ENCODE results near the gene E2F6. TPM values are rescaled to one million over a fixed set of nuclear protein-coding genes. Genes with fewer than 3 reads are reported as not detected.
"Not testable (repeated sequence)": the region's sequence is repeated elsewhere in the genome, so short reads cannot be mapped to it uniquely, and the experiment has no call there.

The E2F6 gene
- total RNA-seq, 1 donor from 2014 or later: 12.2 TPM

DNA sequence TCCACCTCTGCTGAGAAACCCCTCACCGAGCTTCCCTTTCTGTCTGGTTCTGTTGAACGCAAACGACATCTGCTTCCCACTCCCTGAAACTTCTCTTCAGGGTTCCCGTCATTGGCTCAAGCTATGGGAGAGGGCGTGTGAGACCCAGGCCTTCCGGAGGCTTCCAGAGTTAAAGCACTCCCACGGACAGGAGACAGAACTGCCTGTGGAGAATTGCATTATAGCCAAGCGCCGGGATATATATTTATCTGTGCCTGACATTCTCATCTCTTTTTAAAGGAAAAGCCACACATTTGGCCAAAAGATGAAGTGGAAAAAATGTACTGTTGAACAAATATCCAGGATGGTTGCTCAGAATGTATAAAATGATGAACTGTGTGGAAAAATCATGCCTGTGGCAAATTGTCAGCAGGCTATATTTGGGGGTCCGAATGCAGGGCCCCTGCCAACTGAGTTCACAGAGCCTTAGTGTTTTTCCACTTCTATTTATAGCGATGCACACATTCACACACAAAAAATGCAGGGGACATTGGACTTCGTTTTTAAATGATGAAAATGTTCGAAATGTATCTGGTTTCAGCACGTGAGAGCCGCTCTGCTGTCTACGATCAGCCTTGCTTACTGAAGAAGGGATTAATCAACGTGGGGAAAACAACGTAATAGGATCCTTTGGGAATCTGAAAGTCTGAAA lies 59.5 kb downstream of the E2F6 start:
- intact Hi-C loops (cut with DNase I): no loop called here

DNA sequence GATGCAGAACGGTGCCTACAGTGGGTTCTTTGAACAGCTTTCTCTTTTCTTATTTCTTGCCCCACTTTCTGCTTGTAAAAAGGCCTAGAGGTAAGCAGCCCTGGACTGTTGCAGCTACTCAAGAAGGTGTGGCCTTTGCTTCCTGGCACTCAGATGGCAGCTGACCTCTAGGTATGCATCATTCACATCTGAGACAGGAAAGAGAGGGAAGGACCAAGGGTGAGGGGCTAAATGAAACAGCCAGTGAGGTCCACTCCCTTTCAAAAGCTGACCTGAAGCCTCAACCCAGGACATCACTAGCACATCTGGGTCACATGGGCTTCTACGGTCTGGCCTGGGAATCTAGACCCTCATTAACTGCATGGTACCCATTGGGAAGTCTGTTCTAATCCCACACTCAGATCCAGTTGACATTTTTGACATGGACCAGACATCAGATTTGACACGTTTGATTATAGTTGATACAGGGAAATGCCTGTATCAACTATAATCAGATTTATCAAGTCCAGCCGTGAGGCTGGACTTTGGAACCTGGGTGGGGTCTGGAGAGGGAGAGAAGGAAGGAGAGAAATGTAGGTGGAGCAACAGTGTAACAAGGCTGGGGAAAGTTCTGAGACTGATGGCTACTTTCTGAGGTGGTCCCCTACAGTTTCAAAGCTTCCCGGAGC lies 60.2 kb downstream of the E2F6 start:
- ATAC-seq (ENCODE audit: poor library complexity): no peak
- no peak for DNase-seq
- intact Hi-C loops (cut with DNase I): no loop called here

More for the DNA sequence above, 59.5 kb downstream of the E2F6 start:
- ATAC-seq (ENCODE audit: poor library complexity) (no peak), DNase-seq (no peak)

GRCh38 chr2:11405074-11405406 lies 60.9 kb downstream of the E2F6 start:
- intact Hi-C loops (cut with DNase I); ATAC-seq (ENCODE audit: poor library complexity); DNase-seq: not testable (repeated sequence)

DNA sequence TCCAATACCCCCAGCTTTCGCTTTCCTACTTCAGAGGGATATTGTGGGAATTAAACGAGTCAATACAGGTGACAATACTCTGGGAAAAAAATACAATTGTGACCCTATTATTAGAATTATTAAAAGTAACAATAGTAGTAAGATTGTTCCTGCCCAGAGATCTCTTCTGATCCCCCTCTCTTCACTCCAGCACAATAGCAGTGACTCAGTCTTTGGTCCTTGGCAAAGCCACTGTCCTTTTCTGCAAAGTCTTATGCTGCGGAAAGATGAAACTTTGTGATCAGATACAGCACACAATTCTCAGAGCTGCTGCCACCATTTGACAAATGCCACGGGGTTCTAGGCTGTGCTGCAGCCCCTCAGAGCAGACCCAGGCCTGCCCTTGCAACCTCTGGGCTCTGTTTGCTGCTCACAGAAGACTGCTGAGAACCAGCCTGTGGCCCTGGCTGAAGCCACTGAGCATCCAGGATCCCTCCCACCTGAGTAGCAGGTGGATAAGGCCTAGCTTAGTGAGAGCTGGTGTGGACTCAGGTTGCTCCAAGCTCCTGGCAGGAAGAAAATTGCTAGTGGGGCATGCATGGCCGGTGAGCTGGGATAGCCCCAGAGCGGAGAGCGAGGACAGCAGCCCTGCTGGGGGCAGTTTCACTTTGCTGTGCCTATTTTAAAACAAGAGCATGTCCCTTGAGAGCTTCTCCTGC lies 61.4 kb downstream of the E2F6 start:
- DNase-seq: no peak
- no peak for ATAC-seq (ENCODE audit: poor library complexity)
- intact Hi-C loops (cut with DNase I): no loop called here

DNA sequence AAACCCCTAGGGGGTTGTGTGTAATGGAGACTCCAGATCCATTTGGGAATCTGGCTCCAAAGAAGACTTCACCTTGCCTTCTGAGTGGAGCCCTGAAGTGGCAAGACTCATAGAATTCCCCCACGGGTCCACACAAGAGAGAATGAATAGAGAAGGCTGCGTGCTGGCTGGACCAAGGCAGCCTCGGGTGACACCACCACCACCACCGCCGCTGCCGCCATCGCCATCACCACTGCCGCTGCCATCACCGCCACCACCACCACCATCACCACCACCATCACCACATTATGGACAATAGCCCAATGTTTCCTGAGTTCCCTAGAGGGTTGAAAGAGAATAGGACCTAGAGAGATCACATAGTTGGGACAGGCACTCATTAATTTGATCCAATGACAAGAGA lies 63.5 kb downstream of the E2F6 start:
- intact Hi-C loops (cut with DNase I): no loop called here
- ATAC-seq (ENCODE audit: poor library complexity): no peak
- DNase-seq: no peak

- DNase-seq (no peak), ATAC-seq (ENCODE audit: poor library complexity) (no peak)
- intact Hi-C loops (cut with DNase I): no loop called here
Observed at GRCh38 chr2:11399438-11399762, 66.6 kb downstream of the E2F6 start.

DNA sequence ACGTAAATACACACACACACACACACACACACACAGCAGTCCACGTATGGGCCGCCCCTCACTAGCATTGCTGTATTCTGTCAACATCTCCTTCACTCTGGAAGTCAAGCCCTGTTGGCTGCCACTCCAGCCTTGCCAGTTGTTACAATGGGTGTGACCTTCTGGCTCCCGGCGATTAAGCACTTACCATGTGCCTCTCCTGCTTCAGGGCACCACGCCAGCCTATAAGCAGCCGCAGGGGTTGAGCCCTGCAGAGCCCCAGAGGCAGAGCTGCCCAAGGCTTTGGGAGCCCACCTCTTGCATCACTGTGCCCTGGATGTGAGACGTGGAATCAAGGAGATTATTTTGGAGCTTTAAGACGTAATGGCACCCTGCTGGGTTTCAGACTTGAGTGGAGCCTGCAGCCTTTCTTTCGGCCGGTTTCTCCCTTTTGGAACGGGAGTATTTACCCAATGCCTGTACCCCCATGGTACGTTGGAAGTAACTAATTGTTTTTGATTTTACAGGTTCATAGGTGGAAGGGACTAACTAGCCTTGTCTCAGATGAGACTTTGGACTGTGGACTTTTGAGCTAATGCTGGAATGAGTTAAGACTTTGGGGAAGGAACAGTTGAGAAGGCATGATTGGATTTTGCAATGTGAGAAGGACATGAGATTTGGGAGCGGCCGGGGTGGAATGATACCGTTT lies 67.1 kb downstream of the E2F6 start:
- intact Hi-C loops (cut with DNase I): no loop called here
- ATAC-seq (ENCODE audit: poor library complexity): peak; percentile 78
- DNase-seq: peak; percentile 72

GRCh38 chr2:11397513-11397912 lies 68.4 kb downstream of the E2F6 start:
- intact Hi-C loops (cut with DNase I): no loop called here
- ATAC-seq (ENCODE audit: poor library complexity) (no peak), DNase-seq (no peak)

GRCh38 chr2:11396467-11397445 lies 69.2 kb downstream of the E2F6 start:
- DNase-seq (peak; percentile 66), ATAC-seq (ENCODE audit: poor library complexity) (peak; percentile 71)
- intact Hi-C loops (cut with DNase I): no loop called here

GRCh38 chr2:11396021-11396420 lies 69.9 kb downstream of the E2F6 start:
- ATAC-seq (ENCODE audit: poor library complexity) (no peak), DNase-seq (no peak)
- intact Hi-C loops (cut with DNase I): no loop called here

DNA sequence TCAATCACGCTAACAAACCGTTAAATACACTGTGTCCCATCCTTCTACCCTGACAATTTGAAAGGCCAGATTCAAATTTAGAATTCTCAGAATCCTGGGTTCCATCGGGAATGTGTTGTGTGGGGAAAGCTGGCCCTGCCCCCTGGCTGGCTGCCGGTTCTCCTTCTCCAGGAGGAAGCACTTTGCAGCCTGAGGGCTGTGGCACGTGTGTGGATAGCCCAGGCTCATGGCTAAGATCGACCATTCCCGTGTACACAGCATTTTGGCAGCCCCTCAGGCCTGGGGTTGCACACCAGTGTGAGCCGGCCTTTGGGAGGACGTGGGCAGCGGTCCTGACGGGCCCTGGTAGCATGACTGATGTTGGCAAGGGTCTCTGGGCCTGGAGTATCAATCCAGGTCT lies 70.6 kb downstream of the E2F6 start:
- intact Hi-C loops (cut with DNase I): no loop called here
- DNase-seq (peak; percentile 56), ATAC-seq (ENCODE audit: poor library complexity) (no peak)

Other genes with a start within 250 kb of the E2F6 start
- 31.5 TPM for gene ROCK2, start 121.5 kb downstream of the E2F6 start, total RNA-seq
- 9.0 TPM for gene GREB1, start 67.9 kb upstream of the E2F6 start, total RNA-seq
- 0.19 TPM for gene NTSR2, start 204.0 kb upstream of the E2F6 start, total RNA-seq

All from Right ventricle myocardium superior (tissue), 1 donor.